Fibroblast of the aortic adventitia (primary cell): ENCODE measurements around the gene ANKZF1. TPM values are rescaled to one million over a fixed set of nuclear protein-coding genes. Genes with fewer than 3 reads are reported as not detected.

Experiments
- DNase-seq: peaks from one replicate; pipeline ENCODE4 v3.0.0-alpha.2; 2010; ENCODE audit warnings: low read depth
- H3K4me3 ChIP-seq: 2 replicates; pipeline ENCODE4 v1.5.1; 2011; ENCODE audit warnings: low read depth, mild to moderate bottlenecking, control low read depth, low read length, moderate library complexity
- CTCF ChIP-seq: IDR thresholded peaks from 2 replicates; pipeline ENCODE4 v1.5.1; 2011; ENCODE audit warnings: mild to moderate bottlenecking, low read length, control low read depth, inconsistent platforms; ENCODE audit not compliant: insufficient read depth
- total RNA-seq: library from RNA; depleted of rRNA; stranded (reverse); fragments of >200 nt; gene quantifications from 2 replicates; pipeline ENCODE4 v1.2.3, GENCODE V29; 2012; ENCODE audit warnings: low replicate concordance

The ANKZF1 gene
- total RNA-seq, 1 donor, result 23.7 TPM

GRCh38 chr2:219282943-219283581 lies 53.5 kb downstream of the ANKZF1 start:
- TF ChIP-seq CTCF, result no peak
- no peak overlapping the region for H3K4me3 ChIP-seq
- DNase-seq, result no peak

DNA sequence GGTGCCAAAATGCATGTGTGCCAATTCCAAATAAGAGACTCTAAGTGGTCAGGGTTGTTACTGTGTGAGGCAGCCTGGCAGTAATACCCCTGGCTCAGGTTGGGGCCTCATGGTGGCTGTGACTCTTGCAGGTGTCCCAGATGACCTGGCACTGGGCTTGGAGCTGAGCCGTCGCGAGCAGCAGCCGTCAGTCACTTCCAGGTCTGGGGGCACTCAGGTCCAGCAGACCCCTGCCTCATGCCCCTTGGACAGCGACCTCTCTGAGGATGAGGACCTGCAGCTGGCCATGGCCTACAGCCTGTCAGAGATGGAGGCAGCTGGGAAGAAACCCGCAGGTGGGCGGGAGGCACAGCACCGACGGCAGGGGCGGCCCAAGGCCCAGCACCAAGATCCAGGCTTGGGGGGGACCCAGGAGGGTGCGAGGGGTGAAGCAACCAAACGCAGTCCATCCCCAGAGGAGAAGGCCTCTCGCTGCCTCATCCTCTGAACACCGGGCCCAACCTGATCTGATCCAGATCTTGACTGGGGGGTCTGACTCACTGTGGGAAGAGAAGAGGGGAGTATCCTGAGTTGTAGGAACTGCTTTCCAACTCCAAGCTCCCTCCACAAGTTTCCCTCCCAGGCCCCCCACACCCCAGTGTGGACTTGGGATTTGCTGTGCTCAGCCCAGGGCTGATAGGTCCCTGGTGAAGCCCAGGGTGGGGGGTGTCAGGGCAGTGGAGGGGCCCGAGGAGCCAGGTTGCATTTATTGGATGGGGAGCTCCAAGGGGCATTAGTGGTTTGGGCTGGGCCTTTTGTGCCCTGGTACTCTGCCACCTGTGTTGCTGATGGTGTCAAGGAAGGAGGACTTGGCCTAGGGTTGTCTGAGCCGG lies 55.1 kb downstream of the ANKZF1 start:
- H3K4me3 ChIP-seq, result no peak overlapping the region
- no peak for DNase-seq
- TF ChIP-seq CTCF, result no peak

GRCh38 chr2:219285373-219285735 lies 55.7 kb downstream of the ANKZF1 start:
- TF ChIP-seq CTCF, result no peak
- no peak for DNase-seq
- no peak overlapping the region for H3K4me3 ChIP-seq

- peak; percentile 65 for DNase-seq
- no peak overlapping the region for H3K4me3 ChIP-seq
- TF ChIP-seq CTCF, result no peak
Measured at GRCh38 chr2:219285894-219286425, 56.4 kb downstream of the ANKZF1 start.

Other genes with a start within 250 kb of the ANKZF1 start
- not detected in 2 replicates for gene FEV, start 244.6 kb upstream of the ANKZF1 start, total RNA-seq
- gene CRYBA2, start 236.4 kb upstream of the ANKZF1 start, total RNA-seq, result not detected in 2 replicates
- not detected in 2 replicates for gene CFAP65, start 188.3 kb upstream of the ANKZF1 start, total RNA-seq
- gene IHH, start 168.9 kb upstream of the ANKZF1 start, total RNA-seq, result 0.09 TPM in 1 of 2 replicates, not detected in the other
- 18.3 and 23.8 TPM in 2 replicates for gene NHEJ1, start 69.0 kb upstream of the ANKZF1 start, total RNA-seq
- 1.6 and 3.1 TPM in 2 replicates for gene SLC23A3, start 59.8 kb upstream of the ANKZF1 start, total RNA-seq
- gene CNPPD1, start 52.9 kb upstream of the ANKZF1 start, total RNA-seq, result 25.7 and 41.9 TPM in 2 replicates
- 68.1 and 76.0 TPM in 2 replicates for gene RETREG2, start 51.5 kb upstream of the ANKZF1 start, total RNA-seq
- 27.2 and 39.2 TPM in 2 replicates for gene ZFAND2B, start 23.0 kb upstream of the ANKZF1 start, total RNA-seq
- gene ABCB6, start 10.8 kb upstream of the ANKZF1 start, total RNA-seq, result 10.1 and 27.3 TPM in 2 replicates
- gene ATG9A, start 170 bp upstream of the ANKZF1 start, total RNA-seq, result 45.1 and 56.9 TPM in 2 replicates
- 10.5 and 15.9 TPM in 2 replicates for gene GLB1L, start 15.6 kb downstream of the ANKZF1 start, total RNA-seq
- gene STK16, start 15.7 kb downstream of the ANKZF1 start, total RNA-seq, result 16.7 and 40.2 TPM in 2 replicates
- not detected in 2 replicates for gene TUBA4B, start 23.4 kb downstream of the ANKZF1 start, total RNA-seq
- gene TUBA4A, start 24.1 kb downstream of the ANKZF1 start, total RNA-seq, result 9.7 and 25.6 TPM in 2 replicates
- gene DNAJB2, start 49.6 kb downstream of the ANKZF1 start, total RNA-seq, result 28.0 and 41.7 TPM in 2 replicates
- 0.36 and 1.8 TPM in 2 replicates for gene PTPRN, start 79.6 kb downstream of the ANKZF1 start, total RNA-seq
- gene RESP18, start 102.9 kb downstream of the ANKZF1 start, total RNA-seq, result not detected in 2 replicates
- 33.2 and 55.0 TPM in 2 replicates for gene DNPEP, start 158.1 kb downstream of the ANKZF1 start, total RNA-seq
- gene DES, start 188.6 kb downstream of the ANKZF1 start, total RNA-seq, result 3.3 and 4.7 TPM in 2 replicates
- 22.7 and 36.1 TPM in 2 replicates for gene SPEG, start 205.0 kb downstream of the ANKZF1 start, total RNA-seq